GM12873 (cell line): ENCODE measurements around the gene EVA1C.

ENCODE experiments used
- CTCF ChIP-seq: IDR thresholded peaks from 2 replicates; pipeline ENCODE4 v1.5.1; 2012; ENCODE audit warnings: low read depth, mild to moderate bottlenecking, moderate library complexity, low read length, control low read depth; ENCODE audit not compliant: insufficient read depth; ENCODE audit errors: missing control alignments

The EVA1C gene

GRCh38 chr21:32533611-32534010, 121.1 kb downstream of the EVA1C start:
- TF ChIP-seq CTCF, result no peak

GRCh38 chr21:32534113-32534512, 121.6 kb downstream of the EVA1C start:
- no peak for TF ChIP-seq CTCF

GRCh38 chr21:32535612-32536011, 123.1 kb downstream of the EVA1C start:
- TF ChIP-seq CTCF, result no peak

- no peak for TF ChIP-seq CTCF
These were observed 125.0 kb downstream of the EVA1C start for GRCh38 chr21:32537569-32537881.

GRCh38 chr21:32538147-32538792, 125.8 kb downstream of the EVA1C start:
- TF ChIP-seq CTCF, result no peak

GRCh38 chr21:32539378-32539777, 126.9 kb downstream of the EVA1C start:
- TF ChIP-seq CTCF, result no peak

GRCh38 chr21:32543975-32544374, 131.5 kb downstream of the EVA1C start:
- no peak for TF ChIP-seq CTCF
